RKO (cell line): Measurements from ENCODE around the gene FCHO1.

ENCODE experiments used
- DNase-seq: peaks from one replicate; pipeline ENCODE4 v3.0.0-alpha.2; 2016; ENCODE audit warnings: low spot score

The FCHO1 gene

GRCh38 chr19:17735410-17735809 lies 15.9 kb upstream of the FCHO1 start:
- DNase-seq: no peak

GRCh38 chr19:17737690-17738153 lies 13.6 kb upstream of the FCHO1 start:
- DNase-seq: no peak

- DNase-seq: no peak
Measured at GRCh38 chr19:17739121-17739875, 12.0 kb upstream of the FCHO1 start.

- DNase-seq: no peak
Measured at GRCh38 chr19:17741456-17741855, 9.8 kb upstream of the FCHO1 start.

- DNase-seq: peak; percentile 60
Measured at GRCh38 chr19:17743874-17744580, 7.2 kb upstream of the FCHO1 start.

GRCh38 chr19:17747205-17748098 lies 3.8 kb upstream of the FCHO1 start:
- peak; percentile 96 for DNase-seq

GRCh38 chr19:17748884-17749638 lies 2.2 kb upstream of the FCHO1 start:
- no peak for DNase-seq

GRCh38 chr19:17749912-17750317 lies 1.4 kb upstream of the FCHO1 start:
- no peak for DNase-seq

GRCh38 chr19:17751912-17752273 lies 616 bp downstream of the FCHO1 start:
- DNase-seq: no peak

GRCh38 chr19:17752865-17753639 lies 1.8 kb downstream of the FCHO1 start:
- DNase-seq: no peak

- no peak for DNase-seq
Measured at GRCh38 chr19:17753976-17754375, 2.7 kb downstream of the FCHO1 start.

GRCh38 chr19:17754634-17755442 lies 3.6 kb downstream of the FCHO1 start:
- no peak for DNase-seq

- DNase-seq: no peak
Measured at GRCh38 chr19:17755443-17755890, 4.2 kb downstream of the FCHO1 start.

GRCh38 chr19:17755977-17756670 lies 4.8 kb downstream of the FCHO1 start:
- peak; percentile 52 for DNase-seq

- no peak for DNase-seq
Measured at GRCh38 chr19:17757125-17757524, 5.8 kb downstream of the FCHO1 start.

GRCh38 chr19:17758515-17758914 lies 7.2 kb downstream of the FCHO1 start:
- no peak for DNase-seq

GRCh38 chr19:17761148-17761547 lies 9.9 kb downstream of the FCHO1 start:
- no peak for DNase-seq

- DNase-seq: peak; percentile 82
Measured at GRCh38 chr19:17762505-17763229, 11.4 kb downstream of the FCHO1 start.

GRCh38 chr19:17764348-17764747 lies 13.1 kb downstream of the FCHO1 start:
- DNase-seq: no peak
